Omental fat pad (tissue), 4 donors: ENCODE data around the gene RLN1. TPM values are rescaled to one million over a fixed set of nuclear protein-coding genes. Genes with fewer than 3 reads are reported as not detected.
"Not testable (repeated sequence)": the region's sequence is repeated elsewhere in the genome, so short reads cannot be mapped to it uniquely, and the experiment has no call there.

ENCODE experiments used
- ATAC-seq: fragments of 150-250 bp; one replicate; pipeline ENCODE4 v1.9.1; 2016; ENCODE audit warnings: mild to moderate bottlenecking, moderate library complexity; ENCODE audit not compliant: low FRiP score
- DNase-seq: peaks from one replicate; pipeline ENCODE4 v3.0.0-alpha.2; 2019; ENCODE audit warnings: low spot score
- total RNA-seq, 4 donors: library from RNA; depleted of rRNA; stranded (reverse); fragments of >200 nt; gene quantifications; one replicate each; pipeline ENCODE4 v1.1.0, GENCODE V29; 2016
- TF ChIP-seq, protein P1 (sequence below), 3 donors: fragments of 450-650 bp; IDR thresholded peaks; one replicate each; pipeline ENCODE4 v1.5.1; 2016 to 2017; ENCODE audit warnings: antibody characterized with exemption in 3 of 3, mild to moderate bottlenecking in 3 of 3, moderate library complexity in 2 of 3

The RLN1 gene
- total RNA-seq, 4 donors from 2014 or later, result not detected

GRCh38 chr9:5355226-5355625 is 15.6 kb upstream of the RLN1 start:
- DNase-seq (no peak), ATAC-seq (no peak)
- TF ChIP-seq, protein P1, sequence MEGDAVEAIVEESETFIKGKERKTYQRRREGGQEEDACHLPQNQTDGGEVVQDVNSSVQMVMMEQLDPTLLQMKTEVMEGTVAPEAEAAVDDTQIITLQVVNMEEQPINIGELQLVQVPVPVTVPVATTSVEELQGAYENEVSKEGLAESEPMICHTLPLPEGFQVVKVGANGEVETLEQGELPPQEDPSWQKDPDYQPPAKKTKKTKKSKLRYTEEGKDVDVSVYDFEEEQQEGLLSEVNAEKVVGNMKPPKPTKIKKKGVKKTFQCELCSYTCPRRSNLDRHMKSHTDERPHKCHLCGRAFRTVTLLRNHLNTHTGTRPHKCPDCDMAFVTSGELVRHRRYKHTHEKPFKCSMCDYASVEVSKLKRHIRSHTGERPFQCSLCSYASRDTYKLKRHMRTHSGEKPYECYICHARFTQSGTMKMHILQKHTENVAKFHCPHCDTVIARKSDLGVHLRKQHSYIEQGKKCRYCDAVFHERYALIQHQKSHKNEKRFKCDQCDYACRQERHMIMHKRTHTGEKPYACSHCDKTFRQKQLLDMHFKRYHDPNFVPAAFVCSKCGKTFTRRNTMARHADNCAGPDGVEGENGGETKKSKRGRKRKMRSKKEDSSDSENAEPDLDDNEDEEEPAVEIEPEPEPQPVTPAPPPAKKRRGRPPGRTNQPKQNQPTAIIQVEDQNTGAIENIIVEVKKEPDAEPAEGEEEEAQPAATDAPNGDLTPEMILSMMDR (IDR thresholded peaks at IDR 0.05), result no peak

- ATAC-seq, result no peak
- TF ChIP-seq, protein P1 (IDR thresholded peaks at IDR 0.05), result no peak
- DNase-seq, result no peak
These were observed 14.5 kb upstream of the RLN1 start for GRCh38 chr9:5354184-5354583.

GRCh38 chr9:5352637-5353248 is 13.1 kb upstream of the RLN1 start:
- no peak for DNase-seq
- ATAC-seq, result no peak
- TF ChIP-seq, protein P1 (IDR thresholded peaks at IDR 0.05), result no peak

DNA sequence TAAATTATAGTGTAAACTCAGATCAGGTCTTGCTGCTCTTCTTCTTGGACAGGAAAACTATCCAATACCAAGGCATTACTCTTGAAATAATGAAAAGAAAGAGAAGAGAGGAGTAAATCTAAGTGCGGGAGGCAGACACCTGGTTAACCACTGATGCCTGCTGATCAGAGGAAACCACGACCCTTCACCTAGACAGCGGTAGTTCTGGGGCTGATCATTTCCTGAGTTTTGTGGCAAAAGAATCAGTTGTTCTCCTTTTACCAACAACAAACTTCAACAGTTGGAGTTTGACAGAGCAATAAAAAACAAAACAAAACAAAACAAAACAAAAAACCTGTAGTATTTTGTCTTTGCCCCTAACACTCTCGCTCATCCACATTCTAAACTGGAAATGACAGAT is 3.0 kb downstream of the RLN1 start:
- DNase-seq (no peak), ATAC-seq (no peak)
- TF ChIP-seq, protein P1 (IDR thresholded peaks at IDR 0.05), result no peak

DNA sequence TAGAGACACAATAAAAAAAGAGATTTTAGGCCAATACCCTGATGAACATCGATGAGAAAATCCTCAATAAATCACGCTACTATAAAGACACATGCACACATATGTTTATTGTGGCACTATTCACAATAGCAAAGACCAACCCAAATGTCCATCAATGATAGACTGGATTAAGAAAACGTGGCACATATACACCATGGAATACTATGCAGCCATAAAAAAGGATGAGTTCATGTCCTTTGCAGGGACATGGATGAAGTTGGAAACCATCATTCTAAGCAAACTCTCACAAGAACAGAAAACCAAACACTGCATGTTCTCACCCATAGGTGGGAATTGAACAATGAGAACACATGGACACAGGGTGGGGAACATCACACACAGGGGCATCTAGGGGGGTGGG is 8.4 kb downstream of the RLN1 start:
- not testable (repeated sequence) for ATAC-seq, DNase-seq

DNA sequence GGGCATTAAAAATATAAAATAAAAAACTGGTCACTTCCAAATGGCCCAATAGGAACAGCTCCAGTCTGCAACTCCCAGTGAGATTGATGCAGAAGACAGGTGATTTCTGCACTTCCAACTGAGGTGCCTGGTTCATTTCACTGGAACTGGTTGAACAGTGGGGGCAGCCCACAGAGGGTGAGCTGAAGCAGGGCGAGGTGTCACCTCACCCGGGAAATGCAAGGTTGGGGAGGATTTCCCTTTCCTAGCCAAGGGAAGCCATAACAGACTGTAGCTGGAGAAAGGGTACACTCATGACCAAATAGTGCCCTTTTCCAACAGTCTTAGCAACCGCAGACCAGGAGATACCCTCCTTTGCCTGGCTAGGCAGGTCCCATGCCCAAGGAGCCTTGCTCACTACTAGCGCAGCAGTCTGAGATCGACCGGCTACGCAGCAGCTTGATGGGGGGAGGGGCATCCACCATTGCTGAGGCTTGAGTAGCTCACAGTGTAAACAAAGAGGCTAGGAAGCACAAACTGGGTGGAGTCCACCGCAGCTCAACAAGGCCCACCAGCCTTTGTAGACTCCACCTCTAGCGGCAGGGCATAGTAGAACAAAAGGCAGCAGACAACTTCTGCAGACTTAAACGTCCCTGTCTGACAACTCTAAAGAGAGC is 12.7 kb downstream of the RLN1 start:
- ATAC-seq (no peak), DNase-seq (no peak)
- TF ChIP-seq, protein P1 (IDR thresholded peaks at IDR 0.05), result no peak

GRCh38 chr9:5326187-5326586 is 13.5 kb downstream of the RLN1 start:
- DNase-seq, result no peak
- TF ChIP-seq, protein P1 (IDR thresholded peaks at IDR 0.05), result no peak
- ATAC-seq, result no peak

GRCh38 chr9:5321601-5322000 is 18.1 kb downstream of the RLN1 start:
- DNase-seq, ATAC-seq: not testable (repeated sequence)
